Stimulated activated CD4-positive, alpha-beta T cell treated with anti-CD3 and anti-CD28 coated beads, Interleukin-2, amount 100 ng/mL, for 24 hours (primary cell): ENCODE measurements around the gene MAVS.

Source experiments
- DNase-seq, 2 donors: peaks; one replicate each; pipeline ENCODE4 v3.0.0-alpha.2; 2020

MAVS gene

DNA sequence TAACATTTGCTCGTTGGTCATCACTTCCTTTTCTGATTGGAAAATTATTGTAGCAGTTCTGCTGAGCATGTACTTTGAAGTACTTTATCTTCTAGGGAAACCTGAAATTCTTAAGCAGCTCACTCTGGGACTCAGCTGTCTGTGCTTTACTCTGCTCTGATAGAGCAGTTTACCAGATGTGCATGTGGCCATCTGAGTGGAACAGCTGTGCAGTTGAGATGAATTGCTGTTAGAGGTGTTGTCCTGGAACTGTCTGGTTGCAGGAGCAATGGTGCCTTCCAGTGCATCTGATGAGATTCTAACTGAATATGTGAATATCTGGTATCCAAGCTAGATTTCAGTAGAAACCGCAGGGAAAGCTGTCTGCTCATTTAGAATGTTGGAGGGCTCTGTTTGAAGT, 69.7 kb downstream of the MAVS start:
- DNase-seq = no peak

DNA sequence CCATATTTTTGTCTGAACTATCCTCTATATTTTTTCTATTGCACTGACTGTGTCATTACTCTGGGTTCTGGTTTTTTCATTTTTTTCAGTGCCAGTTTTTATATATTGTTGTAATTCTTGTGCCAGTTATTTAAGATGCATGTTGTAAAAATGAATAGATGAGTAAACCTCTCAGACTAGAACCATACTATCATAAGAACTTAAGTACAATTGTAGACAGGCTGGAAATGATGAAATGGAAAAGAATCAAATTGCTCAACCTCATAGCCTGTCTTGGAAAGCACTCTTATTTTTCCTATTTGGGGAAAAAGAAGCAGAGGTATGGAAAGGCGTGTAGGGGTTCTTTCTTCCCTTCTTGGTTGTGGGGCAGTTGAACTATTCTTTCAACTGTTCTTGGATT, 72.7 kb downstream of the MAVS start:
- no peak for DNase-seq

DNA sequence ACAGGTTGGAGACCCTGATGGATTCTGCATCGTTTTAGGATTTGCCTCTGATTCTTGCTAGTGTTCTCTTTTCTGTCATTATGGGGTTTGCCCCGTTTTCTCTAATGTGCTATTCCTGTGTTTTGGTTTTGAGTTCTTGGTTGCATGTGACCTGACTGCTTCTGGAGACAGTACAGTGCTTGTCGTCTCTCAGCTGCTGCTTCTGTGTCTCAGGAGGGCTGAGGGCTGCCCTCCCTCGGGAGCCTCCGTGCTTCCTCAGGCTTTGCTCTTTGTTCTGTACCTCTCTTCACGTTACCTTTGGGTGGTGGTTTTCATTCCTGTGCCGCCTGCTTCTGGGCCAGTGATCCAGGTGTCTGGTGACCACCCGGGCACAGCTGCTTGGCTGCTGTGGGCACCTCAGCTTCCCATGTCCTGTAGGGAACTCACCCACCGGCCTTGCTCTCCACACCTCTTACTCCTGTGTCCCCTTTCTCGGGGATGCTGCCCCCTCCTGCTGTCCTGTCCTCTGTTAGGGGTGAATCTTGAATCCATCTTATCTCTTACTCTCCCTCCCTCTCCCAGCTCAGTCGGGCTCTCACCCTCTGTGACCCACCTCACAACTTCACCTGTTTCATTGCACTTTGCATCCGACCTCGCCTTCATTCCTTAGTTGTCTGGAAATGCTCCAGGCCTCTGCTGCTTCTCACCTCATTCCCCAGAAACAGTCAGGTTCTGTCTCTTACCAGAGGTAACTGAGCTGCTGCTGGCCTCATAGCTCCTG, 75.8 kb downstream of the MAVS start:
- no peak for DNase-seq

DNA sequence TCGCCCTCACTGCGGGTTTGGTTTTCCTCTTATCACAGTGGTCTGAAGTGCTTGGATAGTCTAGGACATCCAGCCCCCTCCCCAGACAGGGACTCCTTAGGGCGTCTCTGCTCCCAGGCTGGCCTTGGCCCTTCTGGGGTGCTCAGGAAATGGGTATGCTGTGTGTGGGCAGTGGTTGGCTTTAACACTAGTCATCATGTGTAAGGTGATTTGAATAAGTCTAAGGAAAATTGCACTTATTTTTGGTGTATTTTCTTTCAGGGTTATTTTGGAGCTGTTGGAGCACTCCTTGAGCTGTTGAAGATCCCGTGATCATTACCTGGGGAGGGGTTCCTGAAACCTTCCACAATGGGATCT, 76.3 kb downstream of the MAVS start:
- no peak for DNase-seq

DNA sequence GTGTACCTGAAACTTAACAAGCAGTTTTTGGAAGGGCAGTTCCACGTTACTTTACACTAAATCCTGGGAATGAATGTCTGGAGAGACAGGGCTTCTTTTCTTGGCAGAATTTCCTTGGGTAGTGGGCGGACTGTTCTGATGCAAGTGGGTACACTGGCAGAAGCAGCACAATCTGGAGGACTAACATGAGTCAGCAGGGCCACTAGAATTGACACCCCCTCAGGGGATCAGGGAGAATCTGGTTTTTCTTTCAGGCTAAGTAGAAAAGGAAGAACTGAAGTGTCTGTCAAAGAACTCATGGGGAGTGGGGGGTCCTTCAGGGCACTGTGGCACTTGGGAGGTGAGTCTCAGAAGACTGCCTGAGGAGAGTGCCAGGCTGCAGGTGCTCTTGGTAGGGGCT, 77.2 kb downstream of the MAVS start:
- DNase-seq = no peak

DNA sequence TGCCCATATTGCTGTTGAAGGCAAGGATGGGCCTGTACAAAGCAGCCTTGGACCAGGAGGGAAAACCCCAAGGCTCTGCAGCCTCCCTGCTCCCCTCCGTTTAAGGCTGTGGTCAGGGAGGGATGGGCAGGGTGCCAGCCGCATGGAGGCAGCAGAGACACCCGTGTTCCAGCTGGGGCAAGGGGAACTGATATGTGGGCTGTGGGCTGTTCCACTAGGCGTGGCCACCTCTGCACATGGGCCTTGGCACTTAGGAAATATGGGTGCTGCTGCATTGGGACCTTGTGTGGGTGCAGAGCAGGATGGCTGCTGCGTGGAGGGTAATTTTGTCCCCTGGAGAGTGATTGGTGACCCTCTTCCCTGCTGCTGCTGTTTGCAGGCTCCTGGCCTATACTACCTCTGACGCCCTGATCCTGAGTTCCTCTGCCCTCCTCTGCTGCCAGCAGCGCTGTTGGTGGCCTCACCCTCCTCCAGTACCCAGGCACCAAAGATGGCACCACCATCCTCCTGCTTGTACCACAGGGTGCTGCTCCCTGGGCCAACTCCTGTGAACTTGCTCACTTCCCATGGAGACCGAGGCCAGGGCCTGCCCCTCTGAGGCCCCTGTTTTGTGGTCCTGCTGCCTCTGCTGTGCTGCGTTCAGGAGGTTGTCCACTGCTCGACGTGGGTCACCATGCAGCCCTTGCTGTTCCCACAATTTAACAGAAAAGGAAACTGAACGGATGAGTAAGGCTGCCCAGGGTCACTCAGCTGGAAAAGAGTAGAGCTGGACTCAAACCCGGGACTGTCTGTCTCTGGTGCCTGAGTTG, 77.9 kb downstream of the MAVS start:
- DNase-seq = no peak

DNA sequence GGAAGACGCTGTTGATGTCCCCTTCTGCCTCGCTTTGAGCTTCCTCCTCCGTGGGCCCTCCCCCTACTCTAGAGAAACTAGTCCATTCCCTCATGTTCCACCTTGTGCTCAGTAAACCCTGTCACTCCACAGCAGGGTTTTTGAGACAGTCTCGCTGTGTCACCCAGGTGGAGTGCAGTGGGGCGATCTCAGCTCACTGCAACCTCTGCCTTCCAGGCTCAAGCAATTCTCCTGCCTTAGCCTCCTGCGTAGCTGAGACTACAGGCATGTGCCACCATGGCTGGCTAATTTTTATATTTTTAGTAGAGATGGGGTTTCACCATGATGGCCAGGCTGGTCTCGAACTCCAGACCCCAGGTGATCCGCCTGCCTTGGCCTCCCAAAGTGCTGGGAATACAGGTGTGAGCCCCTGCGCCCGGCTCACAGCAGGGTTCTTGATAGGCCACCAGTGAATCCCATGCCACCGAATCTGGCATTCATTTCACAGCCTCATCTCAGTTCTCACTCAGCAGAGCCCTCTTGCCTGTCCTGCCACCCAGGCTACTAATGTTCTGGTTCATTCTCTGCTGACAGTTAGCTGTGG, 78.6 kb downstream of the MAVS start:
- no peak for DNase-seq
